ENCODE results near the gene LRP1.

The LRP1 gene

DNA sequence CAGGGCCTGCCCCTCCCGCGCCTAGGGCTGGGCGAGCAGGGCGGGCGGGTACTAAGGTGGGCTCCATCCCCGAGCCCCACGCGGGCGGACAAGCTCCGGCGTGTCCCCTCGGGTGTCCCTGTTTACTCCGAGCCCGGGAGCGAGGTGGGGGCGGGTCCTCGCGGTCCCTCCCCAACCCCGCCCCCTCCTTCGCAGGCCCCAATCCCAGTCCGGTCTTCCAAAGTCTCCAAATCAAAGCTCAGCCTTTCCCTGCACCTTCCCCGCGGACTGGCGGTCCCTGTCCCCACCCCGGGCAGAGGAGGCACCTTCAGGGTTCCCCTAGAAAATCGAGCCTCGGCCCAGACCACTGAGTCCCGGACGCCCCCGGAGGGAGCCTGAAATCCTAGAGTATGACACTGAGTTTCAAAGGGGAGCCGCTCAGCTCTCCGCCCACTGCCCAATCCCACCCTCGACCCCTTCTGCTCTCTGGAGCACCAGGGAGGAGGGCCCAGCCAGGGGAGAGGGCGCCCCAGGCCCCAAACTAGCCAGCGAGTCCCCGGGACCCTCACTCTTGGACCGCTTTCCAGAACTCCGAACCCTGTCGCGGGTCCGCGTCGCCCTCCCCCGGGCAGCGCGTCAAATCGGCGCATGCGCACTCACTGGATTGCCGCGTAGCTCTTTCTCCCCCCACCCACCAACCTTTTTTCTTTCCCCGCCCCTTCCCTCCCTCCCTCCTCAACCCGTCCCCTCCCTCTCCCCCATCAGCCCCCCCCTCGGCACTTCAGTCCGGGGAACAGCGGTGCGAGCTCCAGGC is at the start of gene LRP1:
LRP1 (plus strand) TSS at position 758 of the 793 bp plus-strand sequence. CDS start 482 bp downstream, outside the sequence.
- DNase-seq (ENCODE audit: low read depth) = no peak

DNA sequence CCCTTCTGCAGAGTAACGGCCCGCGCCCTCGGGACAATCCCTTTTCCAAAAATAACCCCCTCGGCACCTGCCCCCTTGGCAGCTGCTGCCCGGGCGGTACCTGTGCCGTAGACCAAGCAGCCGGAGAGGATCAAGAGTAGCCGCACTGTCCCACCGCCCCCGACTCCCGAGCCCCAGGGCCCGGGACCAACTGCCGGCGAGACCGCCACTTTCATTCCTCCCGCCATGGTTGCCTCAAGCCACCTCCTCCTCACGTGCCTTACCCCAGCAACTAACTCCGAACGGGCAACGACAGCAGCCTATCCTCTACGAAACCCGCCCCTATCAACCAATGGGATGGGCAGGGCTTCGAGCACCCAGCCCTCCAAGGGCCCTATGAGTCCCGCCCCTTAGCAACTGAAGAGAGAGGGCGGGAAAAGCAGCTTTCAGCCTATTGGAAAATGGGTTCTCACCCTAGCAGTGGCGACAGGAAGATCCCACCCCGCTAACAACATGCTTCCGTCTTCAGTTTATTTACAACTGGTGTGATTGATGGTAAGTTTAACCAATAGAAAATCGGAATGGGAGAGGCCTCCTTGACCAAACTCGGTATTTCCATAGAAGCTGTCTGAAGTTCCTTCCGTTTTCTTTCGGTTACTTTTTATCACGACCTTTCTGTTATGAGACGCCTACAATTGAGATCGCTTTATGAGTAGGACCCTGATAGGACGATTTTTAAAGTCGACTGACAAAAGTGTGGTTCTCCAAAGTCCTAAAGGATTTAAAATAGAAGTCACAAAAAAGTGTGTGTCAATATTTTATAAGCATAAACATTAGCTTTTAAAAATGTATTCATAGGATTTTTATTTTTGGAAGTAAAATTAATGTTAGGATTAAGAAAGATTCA is 49.5 kb upstream of the LRP1 start, which contains the start of gene NEMP1:
NEMP1 (minus strand) TSS at position 273 of the 886 bp plus-strand sequence; CDS start at position 227, 46 bp downstream.
- peak; percentile 100 for DNase-seq (ENCODE audit: low read depth)

DNA sequence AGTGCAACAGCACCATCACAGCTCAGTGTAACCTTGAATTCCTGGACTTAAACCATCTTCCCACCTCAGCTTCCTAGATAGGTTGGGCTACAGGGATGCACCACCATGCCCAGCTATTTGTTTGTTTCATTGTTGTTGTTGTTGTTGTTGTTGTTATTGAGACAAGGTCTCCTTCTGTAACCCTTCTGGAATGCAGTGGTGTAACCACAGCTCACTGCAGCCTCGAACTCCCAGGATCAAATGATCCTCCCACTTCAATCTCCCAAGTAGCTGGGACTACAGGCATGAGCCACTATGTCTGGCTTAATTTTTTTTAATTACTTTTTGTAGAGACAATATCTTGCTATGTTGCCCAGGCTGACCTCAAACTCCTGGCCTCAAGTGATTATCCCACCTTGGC is 48.5 kb upstream of the LRP1 start:
- DNase-seq (ENCODE audit: low read depth) = no peak

DNA sequence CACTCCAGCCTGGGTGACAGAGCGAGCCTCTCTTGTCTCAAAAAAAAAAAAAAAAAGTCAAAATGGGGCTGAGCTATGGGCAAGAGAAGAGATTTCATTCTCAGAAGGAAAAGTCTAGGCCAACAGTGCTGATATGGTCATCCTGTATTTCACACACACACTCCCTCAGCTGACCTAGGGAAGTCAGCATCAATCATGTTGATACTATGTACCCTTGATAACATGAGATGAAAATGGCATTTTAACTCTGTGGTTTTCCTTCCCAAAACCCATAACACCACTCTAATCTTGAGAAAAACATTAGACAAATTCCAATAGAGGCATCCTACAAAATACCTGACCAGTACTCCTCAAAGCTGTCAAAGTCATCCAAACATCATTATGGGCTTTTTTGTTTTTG is 47.4 kb upstream of the LRP1 start:
- no peak for DNase-seq (ENCODE audit: low read depth)

DNA sequence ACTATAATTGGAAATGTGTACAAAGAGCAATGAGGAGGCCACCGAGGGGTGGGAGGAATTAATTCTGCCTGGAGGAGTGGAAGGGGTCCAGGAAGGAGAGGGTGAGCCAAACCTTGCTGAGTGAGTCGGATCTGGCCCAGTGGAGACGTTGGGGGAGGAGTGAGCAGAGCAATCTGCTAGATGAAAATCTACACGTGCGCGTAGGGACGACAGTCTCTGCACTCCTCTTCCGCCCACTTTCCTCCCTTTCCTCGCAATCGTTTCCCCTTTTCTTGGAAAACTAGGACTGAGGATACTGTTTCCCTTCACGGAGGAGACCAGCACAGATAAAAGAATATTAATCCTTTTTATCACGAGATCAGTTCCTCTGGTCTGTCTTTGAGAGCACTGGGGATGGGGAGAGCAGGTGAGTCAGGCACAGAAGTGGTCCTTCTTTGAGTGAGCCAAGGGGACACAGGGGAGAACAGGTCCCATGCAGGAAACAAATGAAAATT is 42.2 kb upstream of the LRP1 start:
- DNase-seq (ENCODE audit: low read depth) = no peak

DNA sequence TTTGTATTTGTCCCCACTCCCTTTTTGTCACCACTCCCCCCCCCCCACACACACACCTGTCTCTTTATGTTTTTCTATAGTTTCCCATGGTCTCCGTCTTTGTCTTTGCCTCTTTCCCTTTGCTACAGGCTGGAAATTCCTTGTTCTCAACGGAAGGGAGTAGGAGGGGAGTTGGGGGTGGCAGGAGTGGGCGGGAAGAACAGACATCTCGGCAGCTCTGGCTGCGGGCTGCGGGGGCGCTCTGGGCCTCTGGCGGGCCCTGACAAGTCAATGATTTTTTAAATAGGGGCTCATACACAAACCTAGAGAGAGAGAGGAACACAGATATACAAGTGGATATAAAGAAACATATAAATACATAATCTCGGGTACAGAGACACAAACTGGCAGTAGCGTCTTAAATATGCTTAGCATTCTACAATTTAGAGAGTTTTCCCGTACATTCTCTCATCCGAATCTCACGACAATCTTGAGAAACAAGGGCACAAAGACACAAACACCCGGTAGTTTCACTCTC is 41.7 kb upstream of the LRP1 start:
- DNase-seq (ENCODE audit: low read depth) = no peak

DNA sequence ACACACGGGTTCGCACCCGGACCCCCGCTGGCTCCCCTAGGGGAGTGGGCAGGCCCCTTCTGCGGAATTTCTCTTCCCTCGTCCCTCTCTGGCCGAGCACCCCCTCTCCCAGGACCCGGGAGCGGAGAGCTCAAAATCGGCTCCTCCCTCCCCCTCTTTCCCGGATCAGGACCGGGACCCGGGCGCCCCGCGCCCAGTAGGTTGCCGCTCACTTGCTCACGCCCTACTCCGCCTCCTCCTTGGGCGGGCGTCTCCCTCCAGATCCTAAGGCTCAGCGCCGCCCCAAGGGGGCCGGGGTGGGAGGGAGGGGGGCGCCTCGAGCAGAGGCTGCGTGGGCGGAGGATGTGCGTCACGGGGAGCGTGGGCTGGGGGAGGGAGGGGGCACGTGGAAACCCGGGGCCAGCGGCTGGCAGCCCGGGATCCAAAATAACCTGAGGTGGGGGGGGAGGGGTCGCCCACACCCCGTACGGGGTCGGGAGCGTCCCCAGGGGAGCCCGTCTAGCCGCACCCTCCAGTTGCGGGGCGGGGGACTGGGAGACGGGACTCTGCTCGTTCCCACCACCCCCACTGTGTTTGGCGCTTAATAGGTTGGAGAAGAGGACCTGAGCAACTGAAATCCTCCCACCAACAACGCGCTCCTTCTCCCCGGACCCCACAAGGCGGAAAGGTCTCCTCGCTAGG is 41.1 kb upstream of the LRP1 start:
- DNase-seq (ENCODE audit: low read depth) = peak; percentile 56

DNA sequence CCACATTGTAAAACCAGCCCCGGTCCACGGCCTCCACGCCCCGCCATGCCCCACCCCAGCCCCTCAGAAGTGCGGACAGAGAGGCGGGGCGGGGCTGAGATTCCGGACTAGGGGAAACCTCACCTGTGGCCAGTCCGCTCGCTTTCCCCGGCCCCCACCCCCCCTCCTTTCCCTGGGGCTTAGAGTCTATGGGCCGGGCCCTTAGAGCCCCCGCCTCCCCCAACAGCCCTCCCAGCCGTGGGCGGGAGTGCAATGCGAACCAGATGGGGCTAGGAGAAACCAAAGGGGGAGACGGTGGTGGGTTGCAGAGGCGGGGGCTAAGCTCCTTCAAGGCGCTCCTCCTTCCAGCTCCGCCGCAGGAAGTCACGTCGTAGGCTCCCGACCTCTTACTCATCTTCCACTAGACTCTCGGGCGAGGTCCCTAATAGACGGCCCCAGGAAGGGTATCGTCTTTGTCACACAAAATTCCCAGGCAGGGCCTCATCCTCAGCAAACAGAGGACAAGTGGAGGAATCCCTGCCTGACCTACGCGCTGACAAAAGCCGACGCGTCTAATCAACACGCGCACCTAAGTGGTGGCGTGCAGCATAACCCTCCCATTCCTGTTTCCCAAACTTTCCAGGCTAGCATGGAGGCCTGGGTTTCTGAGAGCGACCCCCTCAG is 40.5 kb upstream of the LRP1 start:
- peak; percentile 77 for DNase-seq (ENCODE audit: low read depth)

DNA sequence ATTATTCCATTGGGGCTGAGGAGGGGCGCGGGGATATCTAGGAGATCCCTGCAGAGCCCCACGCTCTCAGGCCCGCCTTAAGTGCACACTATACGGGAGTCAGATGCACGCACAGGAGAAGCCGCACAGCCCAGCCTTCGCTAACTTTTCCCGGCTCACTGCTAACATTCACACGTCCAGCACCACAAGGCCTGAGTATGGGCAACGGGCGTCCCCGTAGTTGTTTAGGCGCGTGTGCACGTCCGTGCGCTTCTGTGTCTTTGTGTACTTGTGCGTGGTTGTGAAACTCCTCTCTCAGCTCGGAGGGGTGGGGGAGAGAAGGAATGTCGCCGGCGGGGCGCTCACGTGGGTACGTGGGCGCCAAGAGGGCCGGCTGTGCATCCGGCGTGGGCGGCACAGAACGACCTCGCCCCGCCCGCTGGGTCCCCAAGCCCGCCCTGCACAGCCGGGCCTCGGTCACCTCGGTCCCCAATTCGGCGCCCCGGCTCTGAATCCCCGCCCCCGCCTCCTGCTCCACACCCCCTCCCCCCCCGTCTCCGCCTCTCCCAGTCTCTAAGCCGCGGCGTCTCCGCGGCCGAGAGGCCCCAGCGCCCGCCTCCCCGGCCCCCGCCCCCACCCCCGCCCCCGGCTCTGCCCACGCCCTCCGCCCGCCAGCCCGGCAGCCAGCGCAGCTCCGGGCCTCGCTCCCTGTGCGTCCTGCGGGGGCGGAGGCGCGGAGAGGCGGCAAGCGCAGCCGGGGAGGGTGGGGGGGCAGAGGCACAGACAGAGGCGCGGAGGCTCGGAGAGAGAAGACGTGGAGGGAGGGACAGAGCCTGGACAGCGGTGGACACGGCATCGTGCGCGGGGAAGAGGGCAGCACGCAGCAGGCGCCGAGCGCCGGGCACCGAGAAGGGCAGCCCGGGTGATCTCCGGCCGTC is 39.7 kb upstream of the LRP1 start, which contains the start of gene NAB2:
NAB2 (plus strand) TSS at position 761 of the 917 bp plus-strand sequence. CDS start 158 bp downstream, outside the sequence.
- DNase-seq (ENCODE audit: low read depth) = peak; percentile 87

DNA sequence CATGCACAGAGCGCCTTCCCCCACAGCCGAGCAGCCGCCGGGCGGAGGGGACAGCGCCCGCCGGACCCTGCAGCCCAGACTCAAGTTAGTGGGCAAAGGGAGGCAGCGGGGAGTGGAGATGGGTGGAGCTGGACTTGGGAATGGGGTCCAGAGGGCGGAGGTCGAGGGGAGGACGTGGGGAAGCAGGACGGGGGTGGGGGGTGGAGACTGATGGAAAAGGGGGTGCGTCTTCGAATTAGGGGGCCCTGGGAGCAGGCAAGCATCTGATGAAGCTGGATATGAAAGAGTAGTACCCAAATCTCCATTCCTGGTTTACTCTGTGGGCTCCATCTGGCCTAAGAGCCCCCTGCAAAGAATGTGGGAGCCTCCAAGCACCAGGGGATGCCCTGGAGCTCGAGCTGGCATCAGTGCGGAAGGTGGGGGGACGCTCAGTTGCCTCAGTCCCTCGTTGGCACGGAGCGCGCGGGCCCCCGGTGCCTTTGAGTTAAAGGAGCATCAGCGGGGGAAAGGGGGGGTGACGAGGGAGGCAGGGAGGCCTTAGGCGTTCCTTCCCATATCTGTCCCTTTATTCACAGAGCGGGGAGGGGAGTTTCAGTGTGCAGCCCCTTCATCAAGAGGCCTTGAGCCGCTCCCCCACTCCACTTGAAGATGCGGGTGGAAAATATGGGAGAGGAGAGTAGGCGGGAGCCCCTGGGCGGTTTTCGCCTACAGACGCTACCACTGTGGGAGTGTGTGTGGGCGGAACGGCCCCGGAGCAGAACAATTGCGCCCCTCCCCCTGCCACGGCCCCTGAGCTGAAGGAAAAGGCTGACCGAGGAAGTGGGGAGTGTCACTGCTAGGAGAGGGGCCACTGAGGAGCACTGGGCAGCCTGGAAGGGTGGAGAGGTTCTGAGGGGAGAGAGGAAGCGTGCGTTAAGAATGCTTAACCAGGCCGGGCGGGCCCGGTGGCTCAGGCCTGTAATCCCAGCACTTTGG is 38.7 kb upstream of the LRP1 start:
- no peak for DNase-seq (ENCODE audit: low read depth)

DNA sequence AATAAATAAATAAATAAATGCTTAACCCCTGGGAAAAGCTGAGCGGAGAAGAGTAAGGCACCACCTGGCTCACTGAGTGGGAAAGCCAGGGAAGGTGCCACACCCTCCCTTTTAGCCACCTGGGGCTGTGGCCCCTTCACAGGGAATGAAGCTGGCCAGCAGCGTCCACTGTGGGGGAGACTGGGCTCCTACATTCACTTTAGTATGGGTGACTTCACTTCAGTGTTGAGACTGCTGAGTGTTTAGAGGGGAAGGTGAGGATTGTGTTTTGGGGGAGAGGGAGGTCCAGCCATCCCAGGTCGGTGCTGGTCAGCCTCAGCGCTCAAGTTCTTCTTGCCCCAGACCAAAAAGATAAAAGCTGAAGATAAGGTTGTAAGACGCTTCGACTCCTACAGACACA is 37.8 kb upstream of the LRP1 start:
- no peak for DNase-seq (ENCODE audit: low read depth)

DNA sequence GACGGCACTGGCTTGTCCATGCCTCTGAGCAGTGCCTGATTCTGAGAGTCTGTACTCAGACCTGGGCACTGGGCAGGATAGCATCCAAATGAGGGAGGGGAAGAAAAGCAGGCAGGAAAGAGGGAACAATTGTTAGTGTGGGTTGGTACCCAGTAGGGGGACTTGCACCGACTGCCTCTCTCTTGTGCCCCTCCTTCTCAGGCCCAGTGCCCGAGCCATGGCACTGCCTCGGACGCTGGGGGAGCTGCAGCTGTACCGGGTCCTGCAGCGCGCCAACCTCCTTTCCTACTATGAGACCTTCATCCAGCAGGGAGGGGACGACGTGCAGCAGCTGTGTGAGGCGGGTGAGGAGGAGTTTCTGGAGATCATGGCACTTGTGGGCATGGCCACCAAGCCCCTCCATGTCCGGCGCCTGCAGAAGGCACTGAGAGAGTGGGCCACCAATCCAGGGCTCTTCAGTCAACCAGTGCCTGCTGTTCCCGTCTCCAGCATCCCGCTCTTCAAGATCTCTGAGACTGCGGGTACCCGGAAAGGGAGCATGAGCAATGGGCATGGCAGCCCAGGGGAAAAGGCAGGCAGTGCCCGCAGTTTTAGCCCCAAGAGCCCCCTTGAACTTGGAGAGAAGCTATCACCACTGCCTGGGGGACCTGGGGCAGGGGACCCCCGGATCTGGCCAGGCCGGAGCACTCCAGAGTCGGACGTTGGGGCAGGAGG is 37.2 kb upstream of the LRP1 start:
- DNase-seq (ENCODE audit: low read depth) = no peak

DNA sequence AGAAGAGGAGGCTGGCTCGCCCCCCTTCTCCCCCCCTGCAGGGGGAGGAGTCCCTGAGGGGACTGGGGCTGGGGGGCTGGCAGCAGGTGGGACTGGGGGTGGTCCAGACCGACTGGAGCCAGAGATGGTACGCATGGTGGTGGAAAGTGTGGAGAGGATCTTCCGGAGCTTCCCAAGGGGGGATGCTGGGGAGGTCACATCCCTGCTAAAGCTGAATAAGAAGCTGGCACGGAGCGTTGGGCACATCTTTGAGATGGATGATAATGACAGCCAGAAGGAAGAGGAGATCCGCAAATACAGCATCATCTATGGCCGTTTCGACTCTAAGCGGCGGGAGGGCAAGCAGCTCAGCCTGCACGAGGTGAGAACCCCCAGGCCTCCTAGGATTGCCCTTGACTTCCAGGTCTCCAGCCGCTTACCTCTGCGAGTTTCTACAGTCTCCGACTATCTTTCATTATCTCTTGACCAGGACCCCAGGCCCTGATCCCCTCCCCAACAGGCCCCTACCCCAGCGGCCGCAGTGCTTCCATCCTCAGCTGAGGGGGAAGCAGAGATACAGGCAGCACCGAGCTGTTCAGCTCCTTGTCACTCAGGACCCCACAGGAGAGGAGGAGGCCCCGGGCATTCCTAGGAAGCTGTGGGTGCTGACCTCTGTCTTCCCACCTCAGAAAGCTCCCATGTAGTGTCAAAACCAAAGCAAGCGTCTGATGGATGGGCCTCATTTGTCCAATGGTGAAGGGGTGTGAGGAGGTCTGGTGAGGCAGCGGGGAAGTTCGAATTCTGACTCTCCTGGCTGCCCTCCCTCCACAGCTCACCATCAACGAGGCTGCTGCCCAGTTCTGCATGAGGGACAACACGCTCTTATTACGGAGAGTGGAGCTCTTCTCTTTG is 36.4 kb upstream of the LRP1 start:
- no peak for DNase-seq (ENCODE audit: low read depth)

DNA sequence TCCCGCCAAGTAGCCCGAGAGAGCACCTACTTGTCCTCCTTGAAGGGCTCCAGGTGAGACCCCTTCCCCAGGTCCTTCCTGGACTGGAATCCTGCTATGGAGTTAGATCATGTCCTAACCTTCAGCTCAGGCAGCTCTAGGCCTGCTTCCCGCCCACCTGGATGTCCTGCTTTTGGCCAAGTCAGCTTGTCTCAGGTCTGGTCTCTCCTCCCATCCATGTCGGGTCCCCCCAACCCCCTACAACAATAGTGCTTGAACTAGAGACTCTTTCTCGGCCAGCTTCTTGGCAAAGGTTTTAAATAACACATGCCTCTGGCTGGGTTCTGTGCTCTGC is 35.8 kb upstream of the LRP1 start:
- DNase-seq (ENCODE audit: low read depth) = no peak

DNA sequence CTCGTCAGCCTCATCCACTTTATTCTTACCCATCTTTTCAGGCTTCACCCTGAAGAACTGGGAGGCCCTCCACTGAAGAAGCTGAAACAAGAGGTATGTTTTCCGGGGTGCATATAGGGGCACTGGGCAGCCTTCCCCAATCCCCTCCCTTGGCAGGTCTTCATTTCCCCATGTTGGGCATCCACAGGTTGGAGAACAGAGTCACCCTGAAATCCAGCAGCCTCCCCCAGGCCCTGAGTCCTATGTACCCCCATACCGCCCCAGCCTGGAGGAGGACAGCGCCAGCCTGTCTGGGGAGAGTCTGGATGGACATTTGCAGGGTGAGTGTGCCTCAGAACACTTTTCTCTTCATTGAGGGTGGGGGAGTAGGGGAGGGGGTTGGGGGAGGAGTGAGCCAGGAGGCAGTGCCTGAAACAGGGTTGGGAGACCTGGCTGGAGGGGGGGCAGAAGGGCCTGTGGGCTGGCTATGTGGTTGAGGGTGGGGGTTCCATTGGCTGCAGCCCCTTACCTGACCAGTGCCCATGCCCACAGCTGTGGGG is 35.3 kb upstream of the LRP1 start:
- DNase-seq (ENCODE audit: low read depth) = no peak

DNA sequence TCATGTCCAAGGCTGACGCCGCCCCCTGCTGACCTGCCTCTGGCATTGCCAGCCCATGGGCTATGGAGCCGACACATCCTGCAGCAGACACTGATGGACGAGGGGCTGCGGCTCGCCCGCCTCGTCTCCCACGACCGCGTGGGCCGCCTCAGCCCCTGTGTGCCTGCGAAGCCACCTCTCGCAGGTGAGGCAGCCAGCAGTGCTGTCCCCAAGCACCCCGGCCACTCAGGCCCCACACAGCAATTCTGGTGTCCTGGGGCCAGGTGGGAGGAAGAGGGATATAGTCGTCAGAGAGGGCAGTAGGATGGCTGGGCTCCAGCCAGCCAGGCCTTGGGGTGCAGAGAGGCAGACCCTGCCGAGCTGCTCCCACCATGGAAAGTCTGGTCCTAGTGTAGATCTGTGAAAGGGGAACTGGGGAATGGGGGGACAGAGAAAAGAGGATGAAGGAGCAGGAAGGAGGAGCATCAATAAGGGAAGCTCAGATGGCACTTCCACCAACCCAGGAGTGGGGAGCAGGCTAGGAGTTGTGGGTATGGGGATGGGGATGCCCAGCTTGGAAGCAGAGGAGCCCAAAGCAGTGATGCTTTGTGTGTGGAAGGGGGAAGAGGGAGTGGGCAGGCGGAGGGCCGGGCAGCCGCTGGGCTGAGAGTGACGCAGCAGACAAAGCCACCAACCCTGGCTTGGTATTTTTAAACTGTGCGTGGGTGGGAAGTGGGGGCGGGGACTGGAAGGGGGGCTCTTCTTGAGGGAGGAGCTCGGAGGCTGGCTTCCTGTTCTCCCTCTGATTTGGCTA is 34.7 kb upstream of the LRP1 start:
- DNase-seq (ENCODE audit: low read depth) = peak; percentile 53

All from non-pigmented ciliary epithelial cell (primary cell).